Muscle layer of duodenum (tissue), 2 donors: ENCODE data around the gene LRTM1.

Experiments used
- H3K27ac ChIP-seq: one replicate; pipeline ENCODE4 v1.7.0; 2013; ENCODE audit warnings: mild to moderate bottlenecking, low read length
- H3K27me3 ChIP-seq: one replicate; pipeline ENCODE4 v1.7.0; 2013; ENCODE audit warnings: low read depth, mild to moderate bottlenecking, control low read depth, low read length
- H3K36me3 ChIP-seq, 2 donors: one replicate each; pipeline ENCODE4 v1.7.0; 2013; ENCODE audit warnings: low read length in 2 of 2, control low read depth in 1 of 2, mild to moderate bottlenecking in 1 of 2; ENCODE audit not compliant: insufficient read depth in 2 of 2, control insufficient read depth in 1 of 2
- H3K4me1 ChIP-seq, 2 donors: one replicate each; pipeline ENCODE4 v1.7.0; 2013; ENCODE audit warnings: low read length in 2 of 2, mild to moderate bottlenecking in 2 of 2, control low read depth in 1 of 2, moderate library complexity in 1 of 2; ENCODE audit not compliant: insufficient read depth in 2 of 2, control insufficient read depth in 1 of 2
- H3K4me3 ChIP-seq, 2 donors: one replicate each; pipeline ENCODE4 v1.7.0; 2013; ENCODE audit warnings: low read length in 2 of 2, low read depth in 1 of 2, mild to moderate bottlenecking in 1 of 2
- H3K9me3 ChIP-seq, 2 donors: one replicate each; pipeline ENCODE4 v1.7.0; 2013; ENCODE audit warnings: low read length in 2 of 2, control low read depth in 1 of 2, mild to moderate bottlenecking in 1 of 2; ENCODE audit not compliant: control insufficient read depth in 1 of 2
- donor health status: healthy.

LRTM1 gene

GRCh38 chr3:54939557-54940300 is 11.9 kb upstream of the LRTM1 start:
- H3K4me3 ChIP-seq: no peak overlapping the region
- no peaks in the 10 kb centered on the region for H3K4me1 ChIP-seq
- no peaks in the 10 kb centered on the region for H3K27me3 ChIP-seq
- no peaks in the 10 kb centered on the region for H3K36me3 ChIP-seq
- no peak overlapping the region for H3K27ac ChIP-seq
- H3K9me3 ChIP-seq: no peaks in the 10 kb centered on the region

GRCh38 chr3:54936561-54936960 is 8.7 kb upstream of the LRTM1 start:
- H3K4me3 ChIP-seq: no peak overlapping the region
- H3K27ac ChIP-seq: no peak overlapping the region
- no peaks in the 10 kb centered on the region for H3K4me1 ChIP-seq
- H3K9me3 ChIP-seq: no peaks in the 10 kb centered on the region
- H3K36me3 ChIP-seq: no peaks in the 10 kb centered on the region
- H3K27me3 ChIP-seq: no peaks in the 10 kb centered on the region

GRCh38 chr3:54935869-54936268 is 8.0 kb upstream of the LRTM1 start:
- Histone ChIP-seq H3K9me3 (no peaks in the 10 kb centered on the region), H3K27ac (no peak overlapping the region), H3K27me3 (no peaks in the 10 kb centered on the region), H3K4me3 (no peak overlapping the region), H3K4me1 (no peaks in the 10 kb centered on the region), H3K36me3 (no peaks in the 10 kb centered on the region)

GRCh38 chr3:54932606-54933005 is 4.7 kb upstream of the LRTM1 start:
- Histone ChIP-seq H3K36me3 (no peaks in the 10 kb centered on the region), H3K27ac (no peak overlapping the region), H3K4me3 (no peak overlapping the region), H3K4me1 (no peaks in the 10 kb centered on the region), H3K9me3 (no peaks in the 10 kb centered on the region), H3K27me3 (no peaks in the 10 kb centered on the region)

DNA sequence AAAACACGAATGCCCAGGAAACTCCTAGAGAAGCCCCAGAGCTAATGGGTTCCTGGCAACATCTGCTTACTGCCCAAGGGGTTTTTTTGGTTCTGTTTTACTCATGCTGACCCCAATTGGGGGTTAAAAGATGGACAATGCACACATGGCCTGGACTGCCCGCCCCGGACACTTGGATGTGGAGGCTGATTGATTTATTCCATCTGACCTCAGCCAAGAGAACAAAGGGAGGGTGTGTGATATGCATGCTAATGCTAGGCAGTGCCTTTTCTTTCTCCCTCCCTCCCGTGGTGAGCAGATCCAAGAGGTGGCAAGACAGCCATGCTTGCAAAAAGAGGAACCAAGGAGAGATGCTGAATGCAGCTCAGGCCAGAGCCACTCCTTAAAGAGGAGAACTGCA is 3.3 kb upstream of the LRTM1 start:
- no peaks in the 10 kb centered on the region for H3K4me1 ChIP-seq
- H3K27ac ChIP-seq: no peak overlapping the region
- H3K36me3 ChIP-seq: no peaks in the 10 kb centered on the region
- H3K9me3 ChIP-seq: no peaks in the 10 kb centered on the region
- no peaks in the 10 kb centered on the region for H3K27me3 ChIP-seq
- no peak overlapping the region for H3K4me3 ChIP-seq

GRCh38 chr3:54918516-54918915 is 9.3 kb downstream of the LRTM1 start:
- H3K4me3 ChIP-seq: no peak overlapping the region
- no peaks in the 10 kb centered on the region for H3K4me1 ChIP-seq
- no peaks in the 10 kb centered on the region for H3K36me3 ChIP-seq
- H3K9me3 ChIP-seq: no peaks in the 10 kb centered on the region
- H3K27ac ChIP-seq: no peak overlapping the region
- H3K27me3 ChIP-seq: no peaks in the 10 kb centered on the region

DNA sequence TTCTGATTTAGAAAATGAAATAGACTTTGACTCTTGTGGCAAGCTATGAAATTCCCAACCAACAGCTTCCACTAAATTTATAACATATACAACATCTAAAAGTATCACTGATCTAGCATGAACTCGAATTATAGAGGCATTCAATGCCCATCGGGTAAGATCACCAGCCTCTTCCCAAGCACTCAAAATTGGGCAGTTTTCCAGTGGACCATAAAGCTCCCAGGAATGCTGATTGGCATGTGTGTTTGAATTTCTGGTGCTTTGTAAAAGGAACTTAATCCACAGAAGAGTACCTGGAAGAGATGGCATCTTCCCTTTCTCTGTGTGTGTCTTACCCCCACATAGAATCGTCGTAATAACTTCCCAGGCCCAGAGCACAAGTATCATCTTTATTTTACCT is 10.0 kb downstream of the LRTM1 start:
- Histone ChIP-seq H3K4me3 (no peak overlapping the region), H3K27ac (no peak overlapping the region), H3K36me3 (no peaks in the 10 kb centered on the region), H3K27me3 (no peaks in the 10 kb centered on the region), H3K4me1 (no peaks in the 10 kb centered on the region), H3K9me3 (no peaks in the 10 kb centered on the region)

- H3K27ac ChIP-seq: no peak overlapping the region
- H3K9me3 ChIP-seq: no peaks in the 10 kb centered on the region
- H3K36me3 ChIP-seq: no peaks in the 10 kb centered on the region
- H3K4me3 ChIP-seq: no peak overlapping the region
- no peaks in the 10 kb centered on the region for H3K4me1 ChIP-seq
- no peaks in the 10 kb centered on the region for H3K27me3 ChIP-seq
These were observed 10.7 kb downstream of the LRTM1 start for GRCh38 chr3:54917174-54917573.

- H3K27ac ChIP-seq: no peak overlapping the region
- H3K4me3 ChIP-seq: no peak overlapping the region
- no peaks in the 10 kb centered on the region for H3K4me1 ChIP-seq
- peaks cover 0 to 2% of the 10 kb centered on the region in 2 donors for H3K9me3 ChIP-seq
- no peaks in the 10 kb centered on the region for H3K27me3 ChIP-seq
- H3K36me3 ChIP-seq: no peaks in the 10 kb centered on the region
These were observed 11.1 kb downstream of the LRTM1 start for GRCh38 chr3:54916732-54917131.

DNA sequence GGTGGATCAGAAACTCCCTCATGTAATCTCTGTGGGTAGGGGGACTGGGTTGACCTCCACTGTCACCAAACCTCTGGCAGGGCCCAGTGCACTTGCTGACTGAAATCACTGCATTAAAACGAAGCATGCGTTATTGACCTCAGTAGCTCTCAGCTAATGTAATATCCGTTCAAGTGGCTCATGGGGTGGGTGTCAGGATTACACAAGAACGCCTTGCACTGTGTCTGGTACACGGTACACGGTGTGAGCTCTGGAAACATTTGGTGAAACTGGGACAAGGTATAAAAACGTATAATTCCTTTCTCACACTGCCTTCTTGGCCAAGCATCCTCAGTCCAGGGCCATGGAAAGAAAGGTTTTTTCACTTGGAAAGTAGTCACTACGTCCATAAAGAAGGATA is 11.9 kb downstream of the LRTM1 start:
- H3K27ac ChIP-seq: no peak overlapping the region
- H3K27me3 ChIP-seq: no peaks in the 10 kb centered on the region
- peaks cover 0 to 3% of the 10 kb centered on the region in 2 donors for H3K9me3 ChIP-seq
- H3K4me1 ChIP-seq: no peaks in the 10 kb centered on the region
- no peak overlapping the region for H3K4me3 ChIP-seq
- H3K36me3 ChIP-seq: no peaks in the 10 kb centered on the region

DNA sequence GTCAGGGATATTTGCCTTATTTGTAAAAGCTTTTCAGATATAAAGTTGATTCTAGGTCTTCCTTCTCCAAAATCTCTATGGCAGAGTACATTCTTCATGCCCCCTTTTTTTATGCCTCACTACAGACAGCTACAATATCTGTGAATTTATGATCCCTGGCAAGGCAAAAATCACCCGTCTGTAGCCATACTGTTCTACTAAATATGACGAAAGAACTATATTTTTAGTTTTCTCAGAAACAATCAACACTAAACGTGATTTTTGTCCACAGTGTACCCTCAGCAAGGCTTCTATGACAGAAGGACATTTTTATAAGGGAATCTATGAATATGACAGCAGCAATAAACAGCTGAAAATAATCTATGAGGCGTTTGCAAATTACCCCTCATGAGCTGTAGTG is 12.7 kb downstream of the LRTM1 start:
- Histone ChIP-seq H3K4me1 (no peaks in the 10 kb centered on the region), H3K27ac (no peak overlapping the region), H3K4me3 (no peak overlapping the region), H3K9me3 (peaks cover 0 to 3% of the 10 kb centered on the region in 2 donors), H3K36me3 (no peaks in the 10 kb centered on the region), H3K27me3 (no peaks in the 10 kb centered on the region)

DNA sequence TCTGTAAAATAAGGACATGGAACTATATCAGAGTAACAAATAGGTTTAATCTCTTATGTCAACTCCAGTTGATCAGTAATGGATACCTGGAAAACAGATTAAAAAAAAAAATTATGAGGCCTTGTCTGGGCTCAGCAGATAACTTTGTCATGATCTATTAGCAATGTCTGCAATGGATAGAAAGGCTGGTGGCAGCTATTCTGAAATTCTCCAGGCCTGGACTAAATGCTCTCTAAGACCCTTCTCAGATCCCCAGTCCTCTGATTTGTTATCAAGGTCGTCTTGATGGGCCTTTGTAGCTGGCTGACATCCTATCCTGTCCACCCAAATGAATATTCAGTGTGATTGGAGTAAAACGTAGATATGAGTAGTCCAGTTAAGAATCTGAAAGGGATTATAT is 13.7 kb downstream of the LRTM1 start:
- H3K4me3 ChIP-seq: no peak overlapping the region
- H3K27me3 ChIP-seq: no peaks in the 10 kb centered on the region
- no peak overlapping the region for H3K27ac ChIP-seq
- H3K36me3 ChIP-seq: no peaks in the 10 kb centered on the region
- no peaks in the 10 kb centered on the region for H3K4me1 ChIP-seq
- peaks cover 0 to 3% of the 10 kb centered on the region in 2 donors for H3K9me3 ChIP-seq
